ENCODE measurements around the gene CELF4.

CELF4 gene

GRCh38 chr18:37316468-37316867, 249.1 kb downstream of the CELF4 start:
- Histone ChIP-seq H3K79me2 (ENCODE audit: insufficient read depth, low read length) (no peaks in the 10 kb centered on the region), H3K36me3 (ENCODE audit: insufficient read depth, low read length) (no peaks in the 10 kb centered on the region), H3K27me3 (ENCODE audit: insufficient read depth, low read length, poor library complexity) (no peaks in the 10 kb centered on the region), H3K9ac (ENCODE audit: low read depth, low read length) (no peak overlapping the region), H2AFZ (ENCODE audit: low read depth, low read length) (no peak overlapping the region), H3K9me3 (ENCODE audit: insufficient read depth, low read length, severe bottlenecking) (no peaks in the 10 kb centered on the region), H3K27ac (ENCODE audit: low read length) (no peak overlapping the region), H3K4me2 (ENCODE audit: insufficient read depth, low read length) (no peak overlapping the region), H3K4me3 (ENCODE audit: low read depth in 1 of 2, low read length in 2 of 2) (no peak overlapping the region), H3K4me1 (ENCODE audit: insufficient read depth, low read length) (no peaks in the 10 kb centered on the region), H4K20me1 (ENCODE audit: insufficient read depth, low read length) (no peaks in the 10 kb centered on the region)
- TF ChIP-seq EZH2 (IDR thresholded peaks at IDR 0.05; ENCODE audit: borderline replicate concordance, low read depth, low read length, severe bottlenecking): no peak
- ATAC-seq (ENCODE audit: insufficient read depth, low read depth) (no peak), DNase-seq (no peak)

GRCh38 chr18:37315935-37316334, 249.7 kb downstream of the CELF4 start:
- Histone ChIP-seq H3K27ac (ENCODE audit: low read length) (no peak overlapping the region), H3K4me3 (ENCODE audit: low read depth in 1 of 2, low read length in 2 of 2) (no peak overlapping the region), H3K9ac (ENCODE audit: low read depth, low read length) (no peak overlapping the region), H3K4me1 (ENCODE audit: insufficient read depth, low read length) (no peaks in the 10 kb centered on the region), H2AFZ (ENCODE audit: low read depth, low read length) (no peak overlapping the region), H3K79me2 (ENCODE audit: insufficient read depth, low read length) (no peaks in the 10 kb centered on the region), H3K4me2 (ENCODE audit: insufficient read depth, low read length) (no peak overlapping the region), H3K9me3 (ENCODE audit: insufficient read depth, low read length, severe bottlenecking) (no peaks in the 10 kb centered on the region), H3K27me3 (ENCODE audit: insufficient read depth, low read length, poor library complexity) (no peaks in the 10 kb centered on the region), H4K20me1 (ENCODE audit: insufficient read depth, low read length) (no peaks in the 10 kb centered on the region), H3K36me3 (ENCODE audit: insufficient read depth, low read length) (no peaks in the 10 kb centered on the region)
- DNase-seq (no peak), ATAC-seq (ENCODE audit: insufficient read depth, low read depth) (no peak)
- TF ChIP-seq EZH2 (IDR thresholded peaks at IDR 0.05; ENCODE audit: borderline replicate concordance, low read depth, low read length, severe bottlenecking) (no peak), CTCF (IDR thresholded peaks at IDR 0.05; ENCODE audit: borderline replicate concordance, extremely low read depth, low read length, poor library complexity, severe bottlenecking) (no peak)

GRCh38 chr18:37314534-37314933, 251.1 kb downstream of the CELF4 start:
- H3K79me2 ChIP-seq (ENCODE audit: insufficient read depth, low read length): no peaks in the 10 kb centered on the region
- no peak overlapping the region for H3K4me2 ChIP-seq (ENCODE audit: insufficient read depth, low read length)
- H3K27ac ChIP-seq (ENCODE audit: low read length): no peak overlapping the region
- H4K20me1 ChIP-seq (ENCODE audit: insufficient read depth, low read length): no peaks in the 10 kb centered on the region
- H2AFZ ChIP-seq (ENCODE audit: low read depth, low read length): no peak overlapping the region
- TF ChIP-seq CTCF (IDR thresholded peaks at IDR 0.05; ENCODE audit: borderline replicate concordance, extremely low read depth, low read length, poor library complexity, severe bottlenecking) (no peak), EZH2 (IDR thresholded peaks at IDR 0.05; ENCODE audit: borderline replicate concordance, low read depth, low read length, severe bottlenecking) (no peak)
- no peaks in the 10 kb centered on the region for H3K36me3 ChIP-seq (ENCODE audit: insufficient read depth, low read length)
- no peak overlapping the region for H3K9ac ChIP-seq (ENCODE audit: low read depth, low read length)
- H3K4me1 ChIP-seq (ENCODE audit: insufficient read depth, low read length): no peaks in the 10 kb centered on the region
- no peaks in the 10 kb centered on the region for H3K9me3 ChIP-seq (ENCODE audit: insufficient read depth, low read length, severe bottlenecking)
- ATAC-seq (ENCODE audit: insufficient read depth, low read depth): no peak
- no peak overlapping the region for H3K4me3 ChIP-seq (ENCODE audit: low read depth in 1 of 2, low read length in 2 of 2)
- DNase-seq: no peak
- no peaks in the 10 kb centered on the region for H3K27me3 ChIP-seq (ENCODE audit: insufficient read depth, low read length, poor library complexity)

GRCh38 chr18:37313624-37314023, 252.0 kb downstream of the CELF4 start:
- no peak for DNase-seq
- Histone ChIP-seq H3K9me3 (ENCODE audit: insufficient read depth, low read length, severe bottlenecking) (no peaks in the 10 kb centered on the region), H3K79me2 (ENCODE audit: insufficient read depth, low read length) (no peaks in the 10 kb centered on the region), H3K27ac (ENCODE audit: low read length) (no peak overlapping the region), H4K20me1 (ENCODE audit: insufficient read depth, low read length) (no peaks in the 10 kb centered on the region), H3K27me3 (ENCODE audit: insufficient read depth, low read length, poor library complexity) (no peaks in the 10 kb centered on the region), H3K9ac (ENCODE audit: low read depth, low read length) (no peak overlapping the region), H3K4me2 (ENCODE audit: insufficient read depth, low read length) (no peak overlapping the region), H3K4me3 (ENCODE audit: low read depth in 1 of 2, low read length in 2 of 2) (no peak overlapping the region), H3K36me3 (ENCODE audit: insufficient read depth, low read length) (no peaks in the 10 kb centered on the region), H3K4me1 (ENCODE audit: insufficient read depth, low read length) (no peaks in the 10 kb centered on the region), H2AFZ (ENCODE audit: low read depth, low read length) (no peak overlapping the region)
- ATAC-seq (ENCODE audit: insufficient read depth, low read depth): no peak
- TF ChIP-seq CTCF (IDR thresholded peaks at IDR 0.05; ENCODE audit: borderline replicate concordance, extremely low read depth, low read length, poor library complexity, severe bottlenecking) (no peak), EZH2 (IDR thresholded peaks at IDR 0.05; ENCODE audit: borderline replicate concordance, low read depth, low read length, severe bottlenecking) (no peak)

All from DND-41 (cell line).